Loucy (cell line): ENCODE measurements around the gene PAXX.

Source experiments
- CTCF ChIP-seq: fragments of 200-600 bp; sonication (generic); conservative IDR thresholded peaks from 2 replicates; pipeline ENCODE4 v1.5.1; 2014; ENCODE audit warnings: mild to moderate bottlenecking, antibody characterized with exemption, low read length
- EZH2phosphoT487 ChIP-seq: fragments of 200-600 bp; IDR thresholded peaks from 2 replicates; pipeline ENCODE4 v1.6.1; 2018; ENCODE audit warnings: antibody characterized with exemption, mild to moderate bottlenecking, moderate library complexity, borderline replicate concordance

- TF ChIP-seq CTCF (no peak), EZH2phosphoT487 (no peak)
Observed at GRCh38 chr9:136963751-136964150, 28.5 kb upstream of the PAXX start.
